GM19025 (cell line): Measurements from ENCODE around the gene ABHD12B.
"Not testable (repeated sequence)": the region's sequence is repeated elsewhere in the genome, so short reads cannot be mapped to it uniquely, and the experiment has no call there.

ENCODE experiments used
- ATAC-seq: cut with Tn5 transposase; IDR thresholded peaks from one replicate; pipeline ENCODE4 v1.9.1; 2021; ENCODE audit warnings: mild to moderate bottlenecking, low read depth, moderate library complexity; ENCODE audit not compliant: unreplicated experiment

ABHD12B gene

DNA sequence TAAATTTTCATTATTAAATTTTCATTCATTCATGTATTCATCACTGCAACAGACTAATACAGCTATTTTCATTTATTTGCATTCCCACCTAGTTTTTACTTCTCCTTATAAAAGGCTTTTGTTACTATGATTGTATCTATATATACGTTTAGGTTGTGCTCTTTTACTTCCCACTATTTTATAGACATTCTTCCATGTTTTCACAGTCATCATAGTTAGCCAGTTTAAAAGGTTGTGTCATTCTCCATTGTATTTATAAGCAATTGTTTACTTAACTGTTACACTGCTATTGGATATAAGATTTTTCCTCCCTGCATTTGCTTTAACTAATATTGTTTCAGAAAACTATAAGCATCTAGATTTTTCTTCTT lies 12.0 kb downstream of the ABHD12B start:
- ATAC-seq: no peak

DNA sequence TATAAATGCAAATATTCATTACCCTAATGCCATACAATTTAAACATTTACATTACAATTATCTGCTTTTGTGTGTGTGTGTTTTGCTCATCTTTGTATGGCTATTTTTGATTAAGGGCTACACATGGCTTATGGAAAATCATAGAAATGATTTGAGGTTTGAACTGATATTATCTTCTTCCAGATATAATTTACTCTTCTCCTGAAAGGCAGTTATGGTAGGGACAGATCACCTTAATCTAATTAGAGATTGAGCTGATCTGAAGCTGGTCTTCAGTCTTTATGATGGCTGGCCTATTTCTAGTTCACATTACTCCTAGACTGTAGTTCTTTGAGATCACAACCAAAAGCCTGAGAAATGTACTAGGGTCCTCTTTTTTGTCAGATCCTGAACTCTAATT lies 15.6 kb downstream of the ABHD12B start:
- no peak for ATAC-seq

DNA sequence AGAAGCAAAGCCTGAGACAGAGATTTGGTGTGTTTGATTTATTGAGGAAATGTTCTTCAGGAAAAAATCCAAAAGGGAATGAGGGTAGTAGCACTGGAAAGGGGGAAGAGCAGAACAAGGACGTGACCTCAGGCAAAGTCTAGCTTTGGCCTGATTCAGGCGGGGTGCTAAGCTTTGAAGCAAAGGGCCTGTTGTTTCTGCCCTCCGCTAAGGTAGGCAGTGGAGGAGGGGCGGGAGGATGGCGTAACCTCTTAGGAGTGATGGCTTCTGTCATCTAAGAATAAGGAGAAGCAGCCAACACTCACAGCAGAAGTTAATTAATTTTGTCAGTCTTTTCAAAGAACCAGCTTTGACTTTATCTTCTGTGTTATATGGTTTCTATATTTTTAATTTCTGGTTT lies 20.4 kb downstream of the ABHD12B start:
- no peak for ATAC-seq

- not testable (repeated sequence) for ATAC-seq
Measured at GRCh38 chr14:50896421-50896820, 24.6 kb downstream of the ABHD12B start.

GRCh38 chr14:50897005-50897404 lies 25.2 kb downstream of the ABHD12B start:
- ATAC-seq: not testable (repeated sequence)

DNA sequence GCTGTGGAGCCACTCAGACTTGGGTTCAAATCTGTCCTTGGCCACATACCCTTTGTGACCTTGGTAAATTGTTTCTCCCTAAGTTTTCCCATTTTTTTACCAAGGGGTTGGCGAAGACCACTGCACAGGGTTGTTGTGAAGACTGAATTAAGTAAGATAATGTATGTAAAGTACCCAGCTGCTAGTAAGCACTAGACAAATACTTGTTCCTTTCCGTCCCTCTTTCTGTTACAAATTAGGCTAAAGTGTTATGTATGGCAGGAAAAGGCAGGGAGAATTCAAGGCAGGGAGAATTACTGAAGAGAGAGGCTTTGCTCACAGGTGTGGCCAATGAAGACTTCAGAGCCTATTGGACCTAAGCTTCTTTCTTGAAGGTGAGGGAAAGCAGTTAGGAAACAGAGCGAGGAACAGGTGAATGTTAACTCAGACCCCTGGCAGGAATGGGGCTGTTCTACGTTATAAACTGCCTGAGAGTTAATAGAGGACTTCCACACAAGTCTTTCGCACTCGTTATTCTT lies 25.9 kb downstream of the ABHD12B start:
- ATAC-seq: no peak

DNA sequence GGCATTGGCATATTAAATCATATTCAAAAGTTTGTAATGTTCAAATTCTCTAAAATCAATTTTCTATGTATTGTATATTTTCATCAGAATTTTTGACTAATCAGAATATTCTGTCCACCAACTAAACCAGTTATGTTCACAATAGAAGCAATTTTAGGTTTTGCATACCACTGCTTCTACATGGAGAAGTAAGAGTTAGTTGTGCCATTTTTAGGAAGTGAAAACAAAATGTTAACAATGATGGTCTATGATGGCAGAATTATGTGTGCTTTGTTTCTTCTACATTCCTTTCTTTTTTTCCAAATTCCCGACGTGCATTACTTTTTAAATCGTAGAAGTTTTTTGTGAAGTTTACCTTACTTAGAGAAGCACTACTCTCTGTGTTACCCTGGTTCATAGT lies 29.5 kb downstream of the ABHD12B start:
- no peak for ATAC-seq

DNA sequence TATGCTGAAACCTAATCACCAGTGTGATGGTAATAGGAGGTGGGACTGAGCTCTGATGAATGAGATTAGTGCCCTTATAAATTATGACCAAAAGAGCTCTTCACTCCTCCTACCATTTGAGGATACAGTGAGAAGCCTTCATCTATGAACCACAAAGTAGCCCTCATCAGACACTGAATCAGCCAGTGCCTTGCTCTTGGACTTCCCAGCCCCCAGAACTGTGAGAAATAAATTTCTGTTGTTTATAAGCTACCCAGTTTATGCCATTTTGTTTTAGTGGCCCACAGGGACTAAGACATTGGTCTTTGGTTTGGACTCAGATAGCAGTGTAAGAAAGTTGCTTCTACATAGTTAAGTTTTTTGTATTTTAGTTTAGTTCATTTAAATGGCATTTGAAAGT lies 32.9 kb downstream of the ABHD12B start:
- ATAC-seq: no peak

- no peak for ATAC-seq
Measured at GRCh38 chr14:50906326-50907065, 34.6 kb downstream of the ABHD12B start.

DNA sequence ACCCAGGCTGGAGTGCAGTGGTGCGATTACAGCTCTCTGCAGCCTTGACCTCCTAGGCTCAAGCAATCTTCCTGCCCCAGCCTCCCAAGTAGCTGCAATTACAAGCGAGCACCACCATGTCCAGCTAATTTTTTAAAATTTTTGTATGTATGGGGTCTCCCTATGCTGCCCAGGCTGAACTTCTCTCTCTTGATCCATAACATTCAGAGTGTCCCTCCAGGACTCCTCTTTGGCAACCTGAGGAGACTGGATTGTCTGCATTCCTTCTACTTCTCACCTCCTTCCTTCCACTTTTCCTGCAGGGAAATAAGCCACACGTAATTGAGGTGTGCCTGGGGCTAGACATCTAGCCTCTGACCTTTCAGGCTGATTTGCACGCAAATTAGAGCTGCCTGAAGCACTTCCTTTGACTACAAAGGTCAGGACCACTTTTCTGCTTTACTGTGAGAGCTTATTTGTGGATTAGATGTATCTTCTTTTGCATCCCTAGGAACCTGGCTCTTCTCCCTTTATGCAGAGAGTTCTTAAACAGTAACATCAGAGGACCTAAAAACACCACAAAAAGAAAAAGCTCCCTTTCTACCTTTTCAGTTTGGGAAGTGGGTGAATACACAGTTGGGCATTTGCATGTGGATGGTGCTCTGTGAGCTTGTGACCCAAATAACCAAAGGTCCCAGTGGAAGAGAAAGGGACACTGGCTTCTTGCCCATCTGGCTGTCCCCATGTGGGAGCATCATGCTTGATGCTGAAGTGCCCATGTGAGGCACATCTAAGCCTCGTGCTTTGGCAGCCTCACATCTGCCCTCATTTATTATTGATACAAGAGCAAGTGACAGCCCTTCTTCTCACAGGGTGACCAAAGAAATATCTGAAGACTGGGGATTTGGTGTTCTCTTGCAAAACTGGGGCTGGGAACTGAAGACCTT lies 38.9 kb downstream of the ABHD12B start:
- no peak for ATAC-seq

DNA sequence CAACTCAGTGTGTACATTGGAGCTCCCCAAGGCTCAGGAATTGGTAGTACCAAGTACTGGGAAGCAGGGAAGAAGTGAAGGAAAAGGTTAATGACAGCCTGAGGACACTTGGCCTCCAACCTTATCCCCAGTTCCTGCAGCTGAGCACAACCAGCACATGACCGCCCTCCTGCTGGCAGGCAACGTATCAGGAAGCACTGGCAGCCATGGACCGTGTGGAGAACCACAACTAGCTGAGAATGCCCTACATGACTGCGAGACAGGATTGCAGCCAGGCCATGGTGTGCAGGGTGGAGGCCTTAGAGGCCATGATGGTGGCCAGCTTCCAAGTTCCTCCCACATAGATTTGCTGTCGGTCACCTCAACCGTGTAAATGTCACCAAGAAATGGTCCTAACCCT lies 45.6 kb downstream of the ABHD12B start:
- ATAC-seq: no peak

DNA sequence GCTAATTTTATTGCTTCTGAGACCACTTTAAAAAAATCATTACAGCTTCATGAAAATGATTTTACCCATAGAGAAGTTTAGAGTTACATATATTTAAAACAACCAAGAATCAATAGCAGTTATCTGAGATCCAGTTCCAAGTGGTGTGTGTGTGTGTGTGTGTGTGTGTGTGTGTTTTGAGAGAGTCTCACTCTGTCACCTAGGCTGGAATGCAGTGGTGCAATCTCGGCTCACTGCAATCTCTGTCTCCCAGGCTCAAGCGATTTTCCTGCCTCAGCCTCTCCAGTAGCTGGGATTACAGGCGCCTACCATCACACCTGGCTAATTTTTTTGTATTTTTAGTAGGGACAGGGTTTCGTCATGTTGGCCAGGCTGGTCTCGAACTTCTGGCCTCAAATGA lies 47.7 kb downstream of the ABHD12B start:
- ATAC-seq: not testable (repeated sequence)

- no peak for ATAC-seq
Measured at GRCh38 chr14:50920482-50921230, 48.8 kb downstream of the ABHD12B start.

DNA sequence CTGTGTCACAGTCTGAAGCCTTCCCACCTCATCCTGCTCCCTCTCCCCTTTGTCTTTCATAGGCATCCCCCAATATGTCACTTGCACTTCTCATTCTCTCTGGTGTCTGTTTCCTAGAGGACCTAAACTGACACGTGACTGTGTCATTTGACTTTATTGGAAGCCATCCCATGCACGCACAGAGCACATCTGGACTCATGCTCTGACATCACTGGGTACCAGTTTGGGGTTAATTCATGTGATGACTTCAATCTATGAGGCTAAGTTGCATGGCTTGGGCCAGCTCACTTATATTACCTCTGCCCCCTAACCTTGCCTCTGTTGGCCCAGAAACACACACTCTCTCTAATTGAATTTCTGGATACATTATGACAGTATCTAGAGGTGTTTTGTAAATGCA lies 51.0 kb downstream of the ABHD12B start:
- no peak for ATAC-seq

- no peak for ATAC-seq
Measured at GRCh38 chr14:50924236-50924635, 52.4 kb downstream of the ABHD12B start.

DNA sequence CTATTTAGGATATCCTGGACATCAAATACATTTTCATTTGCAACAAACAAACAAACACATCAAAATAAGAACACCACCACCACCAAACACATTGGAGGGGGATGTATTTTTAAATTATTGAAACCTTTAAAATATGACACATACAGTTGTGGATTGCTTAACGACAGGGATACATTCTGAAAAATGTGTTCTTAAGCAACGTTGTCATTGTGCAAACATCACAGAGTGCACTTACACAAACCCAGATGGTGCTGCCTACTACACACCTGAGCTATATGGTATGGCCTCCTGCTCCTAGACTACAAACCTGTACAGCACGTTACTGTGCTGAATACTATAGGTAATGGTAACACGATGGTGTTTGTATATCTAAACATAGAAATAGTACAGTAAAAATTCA lies 53.0 kb downstream of the ABHD12B start:
- ATAC-seq: no peak

DNA sequence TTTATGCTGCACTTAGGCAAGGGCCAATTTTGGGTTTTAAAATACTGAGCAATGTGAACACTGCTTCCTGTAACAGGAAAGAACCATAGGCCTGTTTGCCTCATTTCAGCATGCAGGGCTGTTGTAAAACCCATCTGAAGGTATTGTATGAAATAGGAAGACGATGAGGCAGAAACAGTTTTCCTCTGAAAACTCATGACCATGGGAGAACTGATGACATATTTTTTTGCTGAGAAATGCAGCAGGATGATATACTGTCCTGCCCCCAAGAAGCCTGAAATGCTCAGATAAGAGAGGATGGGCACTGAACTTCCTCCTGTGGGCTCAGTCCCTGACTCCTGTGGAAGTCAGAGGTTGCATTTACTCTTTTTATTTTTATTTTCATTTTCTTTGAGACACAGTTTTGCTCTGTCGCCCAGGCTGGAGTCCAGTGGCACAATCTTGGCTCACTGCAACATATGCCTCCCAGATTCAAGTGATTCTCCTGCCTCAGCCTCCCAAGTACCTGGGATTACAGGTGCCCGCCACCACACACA lies 55.1 kb downstream of the ABHD12B start:
- ATAC-seq: no peak

DNA sequence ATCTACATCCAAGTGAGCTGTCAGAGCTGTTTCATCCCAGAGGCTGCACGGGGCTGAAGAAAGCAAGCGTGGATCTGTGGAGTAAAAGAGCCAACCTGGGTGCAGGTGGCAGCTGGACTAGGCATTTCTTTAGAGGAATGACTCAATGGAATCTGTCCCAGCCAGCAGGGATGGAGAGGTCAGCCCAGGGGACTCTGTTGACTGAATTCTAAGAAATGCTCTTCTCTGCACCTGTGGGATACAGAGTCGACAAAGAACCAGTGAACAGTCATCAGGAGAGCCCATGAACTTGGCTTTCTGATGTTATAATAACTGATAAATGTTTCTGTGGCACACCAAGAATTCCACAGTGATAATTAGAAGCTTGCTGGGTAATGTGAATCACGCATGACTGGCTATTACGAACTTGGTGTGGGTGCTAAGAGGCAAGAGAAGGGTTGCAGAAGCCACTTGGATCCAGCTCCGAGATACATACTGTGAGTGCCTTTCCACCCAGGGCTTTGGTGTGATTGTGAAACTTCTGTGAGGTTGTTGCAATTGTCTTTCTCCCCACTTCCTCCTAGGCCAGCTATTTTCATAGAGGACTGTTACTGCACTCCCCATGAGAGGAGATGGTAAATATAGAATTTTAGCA lies 56.3 kb downstream of the ABHD12B start:
- ATAC-seq: no peak

DNA sequence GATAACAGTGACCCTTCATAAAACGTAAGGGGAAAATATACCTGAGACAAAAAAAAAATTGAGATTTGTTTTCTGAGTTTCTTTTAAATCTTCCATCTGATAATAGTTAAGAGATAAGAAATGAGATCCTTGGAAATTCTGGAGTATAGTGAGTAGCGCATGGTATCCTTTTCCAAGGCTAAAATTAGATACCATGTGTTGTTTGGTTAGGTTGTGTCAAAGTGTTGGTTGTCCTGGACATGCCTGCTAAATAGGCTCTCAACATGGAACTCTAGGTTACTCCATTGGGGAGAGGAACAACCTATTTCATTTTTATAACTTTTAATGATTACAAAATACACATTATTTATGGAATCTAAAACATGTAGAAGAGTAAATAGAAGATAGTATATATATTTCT lies 57.7 kb downstream of the ABHD12B start:
- no peak for ATAC-seq

DNA sequence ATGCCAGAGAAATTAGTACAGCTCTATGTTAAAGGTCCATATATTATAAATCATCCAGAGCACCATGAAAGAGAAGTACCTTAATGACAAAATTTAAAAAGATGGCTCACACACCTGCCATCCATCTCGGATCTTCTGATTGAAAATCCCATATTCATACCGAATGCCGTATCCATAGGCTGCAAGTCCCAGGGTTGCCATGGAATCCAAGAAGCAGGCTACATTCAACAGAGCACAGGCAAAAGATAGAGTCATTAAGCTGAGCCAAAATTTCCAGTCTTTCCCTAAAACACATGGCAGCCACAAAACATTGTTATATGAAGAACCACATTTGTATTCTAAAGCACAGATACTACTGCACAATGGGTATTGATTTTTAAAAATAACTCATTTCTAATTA lies 59.7 kb downstream of the ABHD12B start:
- ATAC-seq: no peak
